GM19397 (cell line): ENCODE measurements around the gene ASPSCR1.

ENCODE experiments used
- ATAC-seq: cut with Tn5 transposase; IDR thresholded peaks from one replicate; pipeline ENCODE4 v1.9.1; 2021; ENCODE audit warnings: mild to moderate bottlenecking, moderate library complexity; ENCODE audit not compliant: unreplicated experiment

Gene ASPSCR1

DNA sequence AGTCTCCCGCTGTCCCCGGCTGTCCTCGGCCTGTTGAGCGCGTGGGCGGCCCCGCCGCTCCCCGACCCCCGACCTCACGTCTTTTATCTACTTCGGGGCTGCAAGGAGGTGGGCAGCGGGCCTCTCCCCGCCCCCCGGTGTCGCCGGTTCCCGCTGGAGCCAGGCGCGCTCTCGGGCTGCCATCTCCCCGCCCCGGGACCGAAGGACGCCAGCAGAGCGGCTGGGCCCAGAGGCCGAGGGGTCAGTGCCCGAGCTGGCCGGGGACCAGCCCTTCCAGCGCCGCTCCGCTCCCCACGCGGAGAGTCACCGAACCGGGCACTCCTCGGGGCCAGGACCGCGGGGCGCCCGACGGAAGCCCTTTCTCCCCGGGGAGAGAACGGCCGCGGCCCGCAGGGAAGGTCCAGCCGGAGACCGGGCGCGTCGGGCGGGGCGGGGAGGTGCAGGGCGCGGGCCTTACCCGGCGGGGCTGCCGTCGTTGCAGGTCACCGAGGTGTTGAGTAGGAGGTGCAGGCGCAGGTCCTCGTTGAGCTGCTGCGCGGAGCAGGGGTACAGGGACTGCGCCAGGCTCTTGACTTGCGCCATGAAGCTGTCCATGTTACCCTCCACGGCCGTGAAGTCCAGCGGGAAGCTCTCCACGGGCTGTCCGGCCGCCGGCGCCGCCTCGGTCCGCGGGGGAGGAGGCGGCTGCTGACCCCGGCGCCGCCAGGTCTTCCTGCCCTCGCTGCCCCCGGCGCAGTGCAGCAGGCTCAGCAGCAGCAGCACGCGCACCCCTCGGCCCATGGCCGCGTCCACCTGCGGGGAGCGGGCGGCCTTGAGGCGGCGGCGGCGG is 17.1 kb upstream of the ASPSCR1 start:
- no peak for ATAC-seq

DNA sequence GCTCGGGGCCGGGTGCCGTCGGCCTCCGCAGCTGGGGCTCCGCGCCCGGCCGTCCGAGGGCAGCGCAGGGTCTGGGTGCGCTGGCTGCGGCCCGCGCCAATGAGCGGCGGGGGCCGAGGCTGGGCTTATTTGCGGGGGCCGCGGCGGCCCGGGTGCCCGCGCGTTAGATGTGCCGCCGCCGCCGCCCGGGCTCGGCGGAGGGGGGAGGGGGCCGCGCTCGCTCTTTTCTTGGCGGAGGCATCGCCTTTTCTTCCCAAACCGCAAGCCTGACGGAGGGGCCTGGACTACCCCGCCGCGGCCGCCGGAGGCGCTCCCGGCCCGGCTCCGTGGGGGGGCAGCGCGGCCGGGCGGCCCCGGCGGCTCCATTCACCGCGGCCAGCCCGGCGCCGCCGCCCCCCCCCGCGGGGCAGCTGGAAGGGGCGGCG is 16.3 kb upstream of the ASPSCR1 start, which contains the start of gene NOTUM:
Gene NOTUM, minus strand, starts transcription at position 101 of the 425 bp plus-strand sequence. CDS start 278 bp downstream, outside the sequence.
- ATAC-seq: no peak

DNA sequence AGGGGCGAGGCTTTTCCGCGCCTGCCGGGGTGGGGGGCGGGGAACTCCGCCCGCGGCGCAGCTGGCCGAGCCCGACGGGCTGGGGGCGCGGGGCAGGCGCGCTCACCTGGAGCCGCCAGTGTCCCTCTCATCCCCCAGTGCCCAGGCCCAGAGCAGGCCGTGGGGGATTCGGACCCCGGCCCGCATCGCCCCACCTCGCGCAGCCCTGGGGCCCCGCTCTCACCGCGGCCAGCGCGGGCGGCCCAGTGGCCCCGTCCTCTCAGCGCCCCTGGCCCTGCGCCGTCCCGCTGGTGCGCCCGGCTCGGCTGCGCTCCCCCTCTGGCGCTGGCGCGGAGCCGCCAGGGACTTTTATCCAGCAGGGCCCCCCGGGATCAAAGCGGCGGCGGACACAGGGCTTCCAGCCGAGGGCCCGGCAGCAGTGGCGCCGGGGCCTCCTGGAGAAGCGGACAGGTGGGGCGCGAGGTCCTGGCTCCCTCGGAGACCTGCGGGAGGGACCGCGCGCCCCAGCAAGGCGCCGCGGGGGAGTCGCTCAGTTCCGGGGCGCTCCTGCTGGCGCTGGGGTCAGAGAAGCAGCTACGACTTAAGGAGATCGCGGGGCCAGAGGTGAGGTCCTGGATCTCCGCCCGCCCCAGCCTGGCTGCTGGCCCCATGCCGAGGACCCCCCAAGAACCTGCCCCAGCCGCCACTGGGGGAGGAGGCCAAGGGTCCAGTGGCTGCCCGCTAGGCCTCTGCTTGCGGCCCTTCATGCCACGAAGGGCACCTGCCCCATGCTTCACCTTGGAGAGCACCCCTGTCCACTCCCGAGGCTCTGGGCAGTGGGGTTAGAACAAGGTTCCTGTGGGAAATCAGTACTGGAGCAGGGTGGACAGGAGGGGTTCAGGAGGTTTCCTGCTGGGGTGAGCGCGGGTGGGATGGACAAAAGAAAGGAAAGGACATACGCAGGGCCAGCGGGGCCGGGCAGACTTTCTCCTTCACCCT is 15.6 kb upstream of the ASPSCR1 start:
- ATAC-seq: no peak

DNA sequence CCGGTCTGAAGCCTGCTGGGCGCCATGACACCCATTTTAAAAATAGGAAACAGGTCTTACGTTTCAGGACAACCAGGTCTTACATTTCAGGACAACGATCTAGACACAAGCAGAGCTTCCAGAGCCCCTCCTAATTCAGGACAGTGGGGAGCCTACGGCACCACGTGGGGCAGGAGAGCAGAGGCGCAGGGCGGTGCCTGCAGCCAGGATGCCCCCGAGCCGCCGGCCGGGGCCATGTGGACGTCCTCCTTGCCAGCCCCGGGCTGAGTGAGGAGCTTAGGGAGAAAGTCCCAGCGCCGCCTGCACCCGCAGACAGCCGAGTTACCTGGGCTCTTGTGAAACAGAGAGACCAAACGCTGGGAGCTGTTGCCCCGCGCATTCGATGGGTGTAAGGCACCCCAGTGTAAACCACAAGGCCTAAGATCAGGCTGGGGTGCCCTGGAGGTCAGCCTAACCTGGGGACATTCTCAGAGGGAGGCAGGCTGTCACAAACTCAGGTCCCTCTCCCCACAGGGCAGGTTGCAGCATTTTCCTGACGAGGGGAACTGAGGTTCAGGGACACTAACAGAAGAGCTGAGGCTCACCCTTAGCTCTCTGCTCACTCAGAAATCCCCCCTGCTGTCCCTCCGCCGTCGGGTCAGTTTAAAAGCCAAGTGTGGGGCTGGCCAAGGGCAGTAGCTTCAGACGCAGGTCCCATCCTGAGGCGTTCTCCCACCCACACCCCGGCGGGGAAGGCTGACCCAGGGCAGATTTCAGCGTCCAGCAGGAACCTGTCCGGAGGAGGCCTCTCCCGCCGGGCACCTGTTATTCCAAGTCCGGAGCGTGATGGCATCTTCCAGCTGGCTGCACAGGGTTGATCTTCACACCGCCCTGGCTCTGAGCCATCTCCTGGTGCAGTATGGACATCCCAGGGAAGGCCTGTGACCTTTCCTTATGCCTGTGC is 14.7 kb upstream of the ASPSCR1 start:
- no peak for ATAC-seq

DNA sequence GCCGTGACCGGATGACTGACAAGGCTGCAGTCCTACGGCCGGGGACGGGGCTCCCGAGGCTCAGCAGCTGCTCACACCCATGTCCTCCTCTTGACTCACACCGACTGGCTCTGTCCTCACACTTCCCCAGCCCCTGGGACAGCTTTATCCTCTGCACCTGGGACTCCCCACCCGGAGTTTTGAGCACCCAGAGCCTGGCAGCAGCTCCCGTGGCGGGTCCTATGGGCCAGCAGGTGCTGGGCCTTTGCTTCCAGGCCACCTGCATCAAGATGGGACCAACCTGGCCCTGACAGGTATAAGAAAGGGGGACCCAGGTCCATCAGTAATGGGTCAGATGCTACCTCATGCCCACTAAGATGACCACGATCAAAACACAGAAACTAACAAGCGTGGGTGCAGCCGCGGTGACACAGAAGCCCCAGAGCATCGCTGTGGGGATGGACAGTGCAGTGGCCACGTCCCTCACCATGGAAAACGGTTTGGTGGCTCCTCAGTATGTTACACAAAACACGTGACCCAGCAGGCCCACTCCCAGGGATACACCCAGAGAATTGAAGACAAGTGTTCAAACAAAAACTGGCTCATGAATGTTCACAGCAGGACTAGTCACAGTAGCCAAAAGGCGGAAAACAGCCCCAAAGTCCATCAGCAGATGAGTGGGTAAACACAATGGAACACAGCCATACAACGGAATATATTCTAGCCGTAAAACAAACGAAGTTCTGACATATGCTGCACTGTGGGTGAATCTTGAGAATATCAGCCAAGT is 13.2 kb upstream of the ASPSCR1 start:
- no peak for ATAC-seq

DNA sequence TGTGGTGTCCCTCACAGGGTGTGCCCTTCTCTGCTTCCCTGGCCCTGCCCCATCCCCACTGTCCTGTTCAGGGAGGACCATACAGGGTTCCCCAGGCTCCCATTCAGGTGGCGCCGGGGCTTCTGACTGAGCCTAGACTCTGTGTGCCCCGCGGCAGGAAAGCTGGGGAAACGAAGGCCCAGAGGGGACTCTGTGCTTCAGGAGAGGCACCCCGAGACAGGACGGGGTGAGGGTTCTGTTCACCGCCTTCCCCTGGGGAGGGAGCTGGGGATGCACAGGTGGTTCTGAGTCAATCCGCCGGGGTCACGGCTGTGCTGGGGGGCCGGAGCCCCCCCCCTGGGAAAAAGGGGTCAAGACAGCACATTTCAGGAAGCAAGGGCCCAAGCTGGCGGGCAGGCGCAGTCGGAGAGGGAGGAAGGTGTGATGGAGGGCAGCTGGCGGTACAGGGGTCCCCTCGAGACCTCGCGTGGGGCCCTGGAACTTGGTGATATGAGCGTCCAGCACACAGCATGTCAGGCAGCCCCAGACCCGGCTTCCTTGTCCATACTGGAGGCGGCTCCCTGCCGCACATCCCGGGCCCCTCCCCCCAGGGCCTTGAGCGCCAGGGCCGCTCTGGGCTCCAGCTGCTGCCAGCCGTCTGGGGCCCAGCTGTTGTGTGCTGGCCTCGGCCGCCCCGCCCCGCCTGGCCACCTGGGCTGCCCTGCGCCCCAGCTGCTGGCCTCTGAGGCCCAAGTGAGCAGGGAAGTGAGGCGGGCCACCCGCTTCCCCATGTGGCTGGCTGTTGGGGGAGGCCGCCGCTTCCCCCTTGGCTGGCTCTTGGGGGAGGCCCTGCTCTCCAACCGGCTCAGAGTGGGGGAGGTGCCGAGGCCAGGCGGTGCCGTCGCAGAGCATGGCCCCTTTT is 10.8 kb upstream of the ASPSCR1 start:
- ATAC-seq: no peak

DNA sequence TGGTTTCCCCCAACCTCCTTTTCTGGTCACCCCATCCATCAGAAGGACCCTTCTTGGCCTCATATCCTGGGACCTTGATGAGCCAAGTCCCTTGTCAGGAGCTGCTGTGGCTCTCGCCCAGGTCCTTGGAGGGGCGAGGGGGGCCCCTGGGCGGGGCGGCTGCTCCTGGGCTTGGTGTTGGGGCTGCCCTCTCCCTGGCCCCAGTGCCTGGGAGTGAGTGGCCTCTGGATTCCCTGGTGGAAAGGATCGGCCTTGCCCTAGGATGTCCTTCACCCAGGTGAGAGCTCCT is 10.2 kb upstream of the ASPSCR1 start:
- no peak for ATAC-seq

DNA sequence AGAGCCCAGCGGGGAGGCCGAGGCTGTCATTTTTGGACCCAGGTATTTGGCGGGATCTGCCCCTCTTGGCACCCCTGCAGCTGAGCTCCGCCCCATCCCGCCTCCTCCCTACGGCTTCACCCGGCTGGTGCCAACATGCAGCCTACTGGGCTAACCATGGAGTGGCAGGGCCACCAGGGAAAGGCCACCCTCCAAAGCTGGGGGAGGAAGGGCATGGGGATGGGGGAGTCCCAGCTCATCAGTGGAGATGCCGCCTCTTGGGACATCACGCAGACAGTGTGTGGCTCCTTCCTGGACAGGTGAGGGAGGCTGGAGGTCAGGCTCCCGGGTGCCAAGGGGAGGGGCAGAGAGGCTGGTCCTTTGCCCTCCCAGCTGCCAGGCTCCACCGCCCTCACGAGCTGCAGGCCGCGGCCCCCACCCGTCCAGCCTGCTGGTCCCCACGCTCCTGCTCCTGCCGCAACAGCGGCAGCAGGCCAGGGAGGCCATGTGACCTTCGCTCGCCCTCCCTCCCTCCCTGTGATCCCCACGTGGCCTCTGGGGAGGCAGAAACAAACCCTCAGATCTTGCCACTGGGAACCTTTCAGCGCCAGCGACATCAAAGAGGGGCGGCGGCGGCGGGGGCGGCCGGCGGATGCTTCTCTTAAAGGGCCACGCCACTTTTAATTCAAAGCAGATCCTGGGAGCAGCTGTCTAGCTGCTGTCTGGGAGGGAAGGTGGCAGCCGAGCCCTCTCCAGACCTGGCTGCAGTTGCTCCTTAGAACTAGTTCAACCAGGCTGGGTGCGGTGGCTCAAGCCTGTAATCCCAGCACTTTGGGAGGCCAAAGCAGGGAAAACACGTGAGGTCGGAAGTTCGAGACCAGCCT is 9.7 kb upstream of the ASPSCR1 start:
- no peak for ATAC-seq

DNA sequence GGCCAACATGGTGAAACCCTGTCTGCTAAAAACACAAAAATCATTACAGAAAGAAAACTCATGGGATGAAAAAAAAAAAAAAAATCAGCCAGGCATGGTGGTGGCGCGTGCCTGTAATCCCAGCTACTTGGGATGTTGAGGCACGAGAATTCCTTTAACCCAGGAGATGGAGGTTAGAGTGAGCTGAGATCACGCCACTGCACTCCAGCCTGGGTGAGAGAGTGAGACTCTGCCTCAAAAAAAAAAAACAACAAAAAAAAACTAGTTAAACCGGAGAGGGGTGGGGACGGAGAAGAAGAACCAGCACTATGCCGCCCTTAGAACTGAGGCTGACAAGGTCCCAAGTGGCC is 9.1 kb upstream of the ASPSCR1 start:
- no peak for ATAC-seq

DNA sequence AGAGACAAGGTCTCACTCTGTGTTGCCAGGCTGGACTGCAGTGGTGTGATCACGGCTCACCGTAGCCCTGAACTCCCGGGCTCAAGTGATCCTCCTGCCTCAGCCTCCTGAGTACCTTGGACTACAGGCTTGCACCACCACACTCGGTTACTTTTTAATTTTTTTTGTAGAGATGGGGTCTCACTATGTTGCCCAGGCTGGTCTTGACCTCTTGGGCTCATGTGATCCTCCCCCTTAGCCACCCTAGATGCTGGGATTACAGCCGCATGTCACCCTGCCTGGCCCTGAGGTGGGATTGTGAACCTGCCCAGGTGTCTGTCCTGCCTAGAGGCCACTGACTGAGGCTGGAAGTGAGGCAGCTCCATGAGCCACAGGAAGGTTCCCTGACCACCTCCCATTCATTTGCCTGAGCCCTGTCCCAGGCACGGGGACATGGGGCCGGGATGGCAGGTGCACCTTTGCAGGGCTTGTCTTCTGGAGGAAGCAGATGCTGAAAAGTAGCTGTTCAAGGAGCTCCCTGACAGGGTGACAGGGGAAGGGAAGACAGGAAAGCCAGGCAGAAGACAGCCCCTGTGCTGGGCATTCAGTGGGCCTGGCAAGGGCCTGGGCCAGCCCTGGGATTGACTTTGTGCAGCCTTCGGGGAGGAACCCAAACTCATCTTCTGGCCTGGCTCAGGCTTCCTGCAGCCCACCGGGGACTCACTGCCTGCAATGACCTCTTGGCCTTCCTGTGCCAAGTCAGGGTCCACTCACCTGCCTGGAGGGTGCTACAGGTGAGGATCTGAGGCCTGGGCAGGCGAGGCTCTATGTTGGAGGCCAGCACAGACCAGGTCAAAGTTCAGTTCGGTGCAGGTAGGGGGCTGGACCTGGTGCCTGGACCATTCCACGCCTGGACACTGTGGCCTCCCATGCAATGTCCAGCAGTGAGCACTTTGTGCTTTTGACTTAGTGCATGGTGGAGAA is 8.3 kb upstream of the ASPSCR1 start:
- no peak for ATAC-seq

DNA sequence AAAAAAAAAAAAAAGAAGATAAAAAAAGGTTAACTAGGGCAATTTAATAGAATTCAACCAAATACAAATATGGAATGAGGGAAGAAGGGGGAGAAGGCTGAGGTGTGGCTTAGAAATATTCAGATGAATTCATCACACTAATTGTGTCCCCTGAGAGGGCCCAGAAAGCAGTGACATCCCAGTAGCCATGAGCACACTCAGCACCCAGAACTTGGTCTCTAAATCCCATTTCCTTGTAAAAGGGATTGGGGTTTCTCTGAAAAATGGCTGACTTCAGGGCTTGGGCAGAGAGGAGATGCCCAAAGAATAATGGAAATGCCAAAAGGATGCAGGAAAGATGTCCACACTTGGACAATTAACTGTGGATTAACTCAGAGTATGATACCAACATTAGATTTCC is 4.0 kb upstream of the ASPSCR1 start:
- ATAC-seq: no peak

DNA sequence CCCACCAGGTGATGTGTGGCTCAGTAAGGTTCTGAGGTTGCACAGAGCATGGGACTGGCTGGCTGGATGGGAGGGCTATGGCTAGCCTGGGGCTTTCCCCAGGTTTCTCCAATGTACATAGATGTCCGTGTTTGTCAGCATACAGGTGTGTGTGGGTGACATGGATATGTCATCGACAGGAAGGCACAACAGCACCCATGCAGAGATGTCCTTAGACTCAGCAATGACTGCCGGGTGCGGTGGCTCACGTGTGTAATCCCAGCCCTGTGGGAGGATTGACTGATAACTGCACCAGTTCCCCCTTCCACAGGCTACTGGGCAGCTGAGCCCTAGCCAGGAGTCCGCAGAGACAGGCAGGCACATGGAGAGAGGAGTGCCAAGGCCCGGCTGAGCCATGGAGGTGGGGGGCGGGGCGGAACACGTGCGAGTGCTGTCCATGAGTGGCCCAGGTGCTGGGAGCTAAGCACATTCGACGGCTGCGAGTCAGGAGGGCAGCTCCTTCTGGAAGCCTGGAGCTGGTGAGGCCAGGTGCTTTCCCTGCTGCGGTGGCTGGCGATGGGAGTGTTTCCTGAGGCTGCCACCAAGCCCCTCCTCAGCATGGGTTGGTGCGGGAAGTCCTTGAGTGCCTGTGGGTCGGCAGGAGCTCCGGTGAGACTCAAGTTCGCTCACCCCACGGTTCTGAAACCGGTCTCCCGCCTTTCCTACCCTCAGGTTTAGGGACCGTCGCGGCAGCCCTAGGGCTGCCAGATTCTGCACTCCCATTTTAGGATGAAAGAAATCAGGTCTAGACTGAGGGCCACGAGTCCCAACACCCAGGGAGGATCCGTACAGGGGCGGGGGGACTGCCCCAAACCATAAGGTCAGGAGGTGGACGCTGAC is 858 bp upstream of the ASPSCR1 start:
- ATAC-seq: no peak

DNA sequence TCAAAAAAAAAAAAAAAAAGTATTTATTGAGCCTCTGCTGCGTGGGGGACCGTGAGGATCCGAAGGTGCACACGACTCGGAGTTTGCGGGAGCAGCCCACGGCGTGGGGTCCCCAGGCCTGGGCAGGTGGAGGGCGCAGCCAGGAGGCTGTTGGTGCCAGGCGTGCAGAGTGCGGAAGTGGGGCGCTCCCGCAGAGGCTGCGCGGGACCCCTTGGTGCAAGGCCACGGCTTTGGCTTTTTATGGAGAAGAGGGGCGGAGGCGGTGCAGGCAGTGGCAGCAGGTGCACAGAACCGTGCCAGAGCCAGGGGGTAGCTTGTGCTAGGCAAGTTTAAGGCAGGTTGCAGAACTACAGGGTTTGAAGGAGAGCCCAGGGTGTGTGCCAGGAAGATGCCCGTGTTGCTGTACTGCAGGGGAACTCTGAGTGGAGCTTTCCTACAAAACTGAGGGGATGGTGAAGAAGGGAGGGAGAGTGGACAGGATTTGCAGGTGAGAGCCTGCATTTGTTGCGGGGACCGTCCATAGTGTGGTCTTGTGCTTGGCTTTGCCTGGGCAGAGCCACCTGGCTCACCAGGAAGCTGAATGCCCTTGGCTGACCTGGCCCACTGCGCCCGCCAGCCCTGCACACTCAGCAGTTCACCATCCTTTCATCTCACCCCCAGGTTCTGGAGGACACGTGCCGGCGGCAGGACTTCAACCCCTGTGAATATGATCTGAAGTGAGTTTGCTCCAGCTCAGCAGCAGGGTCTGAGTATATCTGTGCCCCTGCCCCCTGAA is 1.3 kb downstream of the ASPSCR1 start:
- no peak for ATAC-seq

DNA sequence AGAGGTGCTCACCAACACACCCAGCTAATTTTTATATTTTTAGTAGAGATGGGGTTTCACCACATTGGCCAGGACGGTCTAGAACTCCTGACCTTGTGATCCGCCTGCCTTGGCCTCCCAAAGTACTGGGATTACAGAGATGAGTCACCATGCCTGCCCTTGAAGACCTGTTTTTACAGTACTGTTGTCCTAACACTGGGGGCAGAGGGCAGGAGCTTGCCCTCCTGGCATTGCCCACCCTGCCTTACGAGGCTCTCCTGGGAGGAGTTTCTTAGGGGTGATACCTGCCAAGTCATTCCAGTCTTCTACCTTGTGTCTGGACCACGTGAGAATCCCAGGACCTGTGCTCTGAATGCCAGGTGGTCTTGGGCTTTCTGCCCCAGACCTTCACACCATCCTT is 2.7 kb downstream of the ASPSCR1 start:
- no peak for ATAC-seq

DNA sequence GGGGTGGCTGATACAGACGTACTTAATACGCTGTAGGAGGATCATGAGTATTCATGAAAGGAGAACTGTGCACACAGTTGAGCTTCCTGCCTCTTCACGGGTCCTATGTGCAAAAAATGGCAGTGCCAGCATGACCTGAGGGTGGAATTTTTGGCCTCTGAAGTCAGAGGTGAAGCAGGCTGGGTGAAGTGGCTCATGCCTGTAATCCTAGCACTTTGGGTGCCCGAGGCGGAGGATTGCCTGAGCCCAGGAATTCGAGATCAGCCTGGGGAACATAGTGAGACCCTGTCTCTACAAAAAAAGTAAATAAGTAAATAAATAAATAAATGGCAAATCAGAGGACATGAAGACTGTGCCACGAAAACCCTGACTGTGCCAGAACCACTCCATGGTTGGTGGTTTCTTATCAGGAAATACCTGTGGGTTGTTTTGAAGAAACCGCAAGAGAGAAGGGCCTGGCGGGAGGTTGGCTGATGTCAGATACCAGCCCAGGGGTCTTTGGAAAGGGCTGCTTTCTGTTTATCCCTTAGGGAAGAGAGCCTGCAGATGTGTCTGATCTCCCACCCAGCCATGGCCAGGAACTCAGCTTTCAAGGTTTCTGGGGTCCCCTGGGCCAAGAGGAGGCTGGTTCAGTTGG is 3.4 kb downstream of the ASPSCR1 start:
- ATAC-seq: no peak
